ENCODE measurements around the gene TPBGL. TPM values are rescaled to one million over a fixed set of nuclear protein-coding genes. Genes with fewer than 3 reads are reported as not detected.
"Not testable (repeated sequence)": the region's sequence is repeated elsewhere in the genome, so short reads cannot be mapped to it uniquely, and the experiment has no call there.

The TPBGL gene
- total and polyA plus RNA-seq, 9 donors, result 0.13 to 0.47 (median 0.27) TPM; not detected in 2

- no peak for TF ChIP-seq POLR2A (IDR thresholded peaks at IDR 0.05)
- TF ChIP-seq CTCF (IDR thresholded peaks at IDR 0.05), result no peak
- no peak for TF ChIP-seq EP300 (IDR thresholded peaks at IDR 0.05)
- Histone ChIP-seq H3K27me3 (no peaks in the 10 kb centered on the region), H3K27ac (no peak overlapping the region), H3K9me3 (no peaks in the 10 kb centered on the region), H3K4me3 (no peak overlapping the region), H3K4me1 (ENCODE audit: insufficient read depth) (no peaks in the 10 kb centered on the region), H3K36me3 (no peaks in the 10 kb centered on the region)
- 87 to 93% (median 89%) methylated on average over 5 of the region's 5 CpGs for WGBS, 3 donors
- intact Hi-C loops (cut with DNase I), result no loop called here
- DNase-seq, result peak in 2 of 5 donors; percentile 11 to 16
Measured at GRCh38 chr11:75272391-75272790, 31.8 kb downstream of the TPBGL start.

- Histone ChIP-seq H3K27me3 (no peaks in the 10 kb centered on the region), H3K4me3 (no peak overlapping the region), H3K36me3 (no peaks in the 10 kb centered on the region), H3K27ac (no peak overlapping the region), H3K4me1 (ENCODE audit: insufficient read depth) (no peaks in the 10 kb centered on the region), H3K9me3 (no peaks in the 10 kb centered on the region)
- no peak for TF ChIP-seq EP300 (IDR thresholded peaks at IDR 0.05)
- no peak for TF ChIP-seq POLR2A (IDR thresholded peaks at IDR 0.05)
- no peak for TF ChIP-seq CTCF (IDR thresholded peaks at IDR 0.05)
- intact Hi-C loops (cut with DNase I), result no loop called here
- WGBS, 3 donors, result 93 to 94% (median 94%) methylated on average over 8 to 12 of the region's 12 CpGs
- DNase-seq, result peak in 2 of 5 donors; percentile 14 to 23
Measured at GRCh38 chr11:75272821-75273301, 32.3 kb downstream of the TPBGL start.

DNA sequence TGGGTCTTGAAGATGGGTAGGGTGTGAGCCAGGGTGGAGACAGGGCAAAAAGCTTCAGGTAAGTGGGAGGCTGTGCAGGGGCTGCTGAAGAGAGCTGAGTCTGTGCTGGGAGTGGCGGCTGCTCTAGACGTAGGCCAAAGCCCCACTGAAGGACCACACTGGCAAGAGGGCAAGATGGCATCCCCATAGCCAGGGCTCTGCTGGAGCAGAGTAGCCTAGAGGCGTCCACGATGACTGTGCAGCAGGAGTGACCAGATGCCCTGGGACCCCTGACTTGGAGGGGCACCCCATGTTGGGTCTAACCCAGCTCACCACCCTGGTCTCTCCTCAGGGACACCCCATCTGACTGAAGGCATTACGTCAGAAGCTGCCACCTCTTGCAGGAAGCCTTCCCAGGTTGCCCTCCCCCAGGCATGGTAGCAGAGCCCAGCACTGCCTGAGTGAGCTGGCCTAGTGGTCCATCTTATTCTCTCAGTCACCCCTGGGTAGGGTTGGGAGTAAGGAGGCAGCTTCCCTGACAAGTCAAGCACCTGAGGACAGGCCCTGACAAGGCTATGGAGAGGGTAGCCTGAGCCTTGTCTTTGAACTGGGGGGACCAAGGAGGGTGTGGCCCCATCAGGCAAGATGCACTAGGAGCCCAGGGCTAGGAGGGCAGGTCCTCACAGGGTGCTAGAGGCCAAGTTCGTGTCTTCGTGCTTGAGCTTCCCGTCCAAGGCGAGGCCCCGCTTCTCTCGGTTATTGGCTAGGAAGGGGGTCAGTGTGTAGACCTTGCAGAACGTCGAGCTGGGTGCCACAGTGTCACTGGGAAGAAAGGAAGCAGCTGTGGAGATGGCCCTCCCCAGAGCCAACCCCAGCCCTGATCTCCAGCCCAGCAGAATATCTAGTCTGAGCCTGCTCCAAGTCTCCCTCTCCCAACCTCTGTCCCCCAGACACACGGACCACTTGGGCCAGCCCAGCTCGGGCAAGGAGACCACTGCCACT lies 33.1 kb downstream of the TPBGL start:
- WGBS, 3 donors, result 86 to 90% (median 88%) methylated on average over 15 of the region's 15 CpGs
- no peak overlapping the region for H3K27ac ChIP-seq
- H3K27me3 ChIP-seq, result no peaks in the 10 kb centered on the region
- H3K4me1 ChIP-seq (ENCODE audit: insufficient read depth), result no peaks in the 10 kb centered on the region
- intact Hi-C loops (cut with DNase I), result no loop called here
- TF ChIP-seq CTCF (IDR thresholded peaks at IDR 0.05) (no peak), POLR2A (IDR thresholded peaks at IDR 0.05) (no peak), EP300 (IDR thresholded peaks at IDR 0.05) (no peak)
- H3K4me3 ChIP-seq, result no peak overlapping the region
- DNase-seq, result peak in 3 of 5 donors; percentile 9 to 21 (median 12)
- H3K9me3 ChIP-seq, result no peaks in the 10 kb centered on the region
- no peaks in the 10 kb centered on the region for H3K36me3 ChIP-seq

DNA sequence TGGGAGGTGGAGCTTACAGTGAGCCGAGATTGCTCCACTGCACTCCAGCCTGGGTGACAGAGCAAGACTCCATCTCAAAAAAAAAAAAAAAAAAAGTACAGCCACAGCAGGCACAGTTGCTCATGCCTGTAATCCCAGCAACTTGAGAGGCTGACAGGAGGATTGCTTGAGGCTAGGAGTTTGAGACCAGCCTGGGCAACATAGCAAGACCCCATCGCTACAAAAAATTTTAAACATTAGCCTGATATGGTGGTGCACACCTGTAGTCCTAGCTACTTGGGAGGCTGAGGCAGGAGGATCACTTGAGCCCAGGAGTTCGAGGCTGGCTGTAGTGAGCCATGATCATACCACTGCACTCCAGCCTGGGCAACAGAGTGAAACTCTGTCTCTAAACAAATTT lies 34.1 kb downstream of the TPBGL start:
- peak in 1 of 5 donors; percentile 3 for DNase-seq
- H3K27me3 ChIP-seq; H3K4me1 ChIP-seq (ENCODE audit: insufficient read depth); H3K9me3 ChIP-seq; H3K27ac ChIP-seq; H3K36me3 ChIP-seq; H3K4me3 ChIP-seq: not testable (repeated sequence)
- intact Hi-C loops (cut with DNase I), result loop anchor here in 1 of 4 donors (5.0 kb wide), 1 partner anchor 258 kb away; no protein-coding TSS in a partner anchor
- WGBS, 3 donors, result 84 to 98% (median 95%) methylated on average over 3 of the region's 3 CpGs

DNA sequence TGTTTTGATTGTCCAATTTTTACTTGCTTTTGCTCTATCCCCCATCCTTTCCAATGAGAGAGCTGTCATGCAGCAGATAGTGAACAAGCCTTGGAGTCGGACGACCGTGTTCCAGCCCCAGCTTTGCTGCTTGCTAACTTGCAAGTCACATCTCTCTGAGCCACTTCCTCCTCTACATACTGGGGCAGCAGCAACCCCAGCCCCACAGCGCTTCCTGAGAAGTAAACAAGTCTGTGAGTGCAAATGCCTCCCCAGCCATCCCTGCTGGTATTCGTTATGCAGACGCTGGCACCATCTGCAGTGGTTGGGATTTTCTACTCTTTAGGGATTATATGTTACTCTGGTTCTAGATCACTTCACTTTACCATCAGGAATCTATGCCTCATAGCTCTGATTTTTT lies 35.0 kb downstream of the TPBGL start:
- Histone ChIP-seq H3K27ac (no peak overlapping the region), H3K9me3 (no peaks in the 10 kb centered on the region), H3K4me1 (ENCODE audit: insufficient read depth) (no peaks in the 10 kb centered on the region), H3K4me3 (no peak overlapping the region), H3K27me3 (no peaks in the 10 kb centered on the region), H3K36me3 (no peaks in the 10 kb centered on the region)
- TF ChIP-seq EP300 (IDR thresholded peaks at IDR 0.05) (no peak), POLR2A (IDR thresholded peaks at IDR 0.05) (no peak), CTCF (IDR thresholded peaks at IDR 0.05) (no peak)
- peak in 3 of 5 donors; percentile 10 to 25 (median 16) for DNase-seq
- WGBS, 3 donors, result 80 to 90% (median 85%) methylated on average over 6 of the region's 6 CpGs
- intact Hi-C loops (cut with DNase I), result loop anchor here in 1 of 4 donors (5.0 kb wide), 1 partner anchor 257 kb away; no protein-coding TSS in a partner anchor

Data from ovary (tissue), 9 donors.